HG03565 (cell line): ENCODE data around the gene ARSB.
"Not testable (repeated sequence)": the region's sequence is repeated elsewhere in the genome, so short reads cannot be mapped to it uniquely, and the experiment has no call there.

ENCODE experiments used
- ATAC-seq: cut with Tn5 transposase; IDR thresholded peaks from one replicate; pipeline ENCODE4 v1.9.1; 2021; ENCODE audit warnings: mild to moderate bottlenecking, moderate library complexity; ENCODE audit not compliant: unreplicated experiment

The ARSB gene

DNA sequence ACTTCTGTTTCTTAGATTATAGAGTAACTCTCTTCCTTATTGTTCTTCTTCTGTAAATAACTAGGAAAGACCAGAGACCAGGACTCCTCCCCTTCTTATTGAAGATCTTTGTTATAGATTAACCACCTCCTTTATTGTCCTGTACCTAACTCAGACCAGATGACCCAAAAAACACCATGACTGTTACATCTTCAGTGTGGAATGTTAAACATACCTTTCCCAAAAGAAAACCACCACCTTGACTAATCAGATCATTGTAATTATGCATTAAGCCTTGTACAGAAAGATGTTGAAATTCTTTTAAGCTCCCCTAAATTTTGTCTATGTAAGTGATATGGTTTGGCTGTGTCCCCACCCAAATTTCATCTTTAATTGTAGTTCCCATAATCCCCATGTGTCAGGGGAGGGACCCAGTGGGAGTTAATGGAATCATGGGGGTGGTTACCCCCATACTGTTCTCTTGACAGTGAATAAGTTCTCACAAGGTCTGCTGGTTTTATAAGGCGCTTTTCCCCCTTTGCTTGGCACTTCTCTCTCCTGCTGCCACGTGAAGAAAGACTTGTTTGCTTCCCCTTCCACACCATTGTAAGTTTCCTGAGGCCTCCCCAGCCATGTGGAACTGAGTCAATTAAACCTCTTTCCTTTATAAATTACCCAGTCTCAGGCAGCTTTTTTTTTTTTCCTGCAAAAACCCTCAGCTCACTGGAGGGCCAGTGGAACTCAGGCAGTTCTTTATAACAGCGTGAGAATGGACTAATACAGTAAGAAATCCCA, 26.3 kb downstream of the ARSB start:
- no peak for ATAC-seq

GRCh38 chr5:78956901-78957300, 28.2 kb downstream of the ARSB start:
- ATAC-seq = no peak

GRCh38 chr5:78953092-78953800, 31.9 kb downstream of the ARSB start:
- no peak for ATAC-seq

GRCh38 chr5:78930721-78931120, 54.4 kb downstream of the ARSB start:
- ATAC-seq = no peak

DNA sequence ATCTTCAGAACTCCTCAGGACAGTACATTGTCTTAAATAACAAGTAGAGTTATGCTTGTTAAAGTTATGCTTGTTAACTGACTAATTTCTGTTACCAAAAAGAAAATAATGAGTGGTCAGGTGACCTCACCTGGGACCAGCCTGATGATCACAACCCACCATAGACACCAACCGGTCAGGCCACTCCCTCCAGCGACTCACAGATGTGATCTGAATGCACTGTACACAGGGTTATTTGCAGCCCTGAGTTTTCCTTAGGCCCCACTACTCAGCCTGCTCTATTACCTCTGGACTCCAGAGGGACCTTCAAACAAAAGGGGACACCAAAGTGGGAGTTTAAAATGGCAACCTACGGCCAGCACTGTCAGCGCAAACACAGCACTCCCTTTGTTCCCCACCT, 55.3 kb downstream of the ARSB start:
- no peak for ATAC-seq

GRCh38 chr5:78927657-78928282, 57.3 kb downstream of the ARSB start:
- no peak for ATAC-seq

DNA sequence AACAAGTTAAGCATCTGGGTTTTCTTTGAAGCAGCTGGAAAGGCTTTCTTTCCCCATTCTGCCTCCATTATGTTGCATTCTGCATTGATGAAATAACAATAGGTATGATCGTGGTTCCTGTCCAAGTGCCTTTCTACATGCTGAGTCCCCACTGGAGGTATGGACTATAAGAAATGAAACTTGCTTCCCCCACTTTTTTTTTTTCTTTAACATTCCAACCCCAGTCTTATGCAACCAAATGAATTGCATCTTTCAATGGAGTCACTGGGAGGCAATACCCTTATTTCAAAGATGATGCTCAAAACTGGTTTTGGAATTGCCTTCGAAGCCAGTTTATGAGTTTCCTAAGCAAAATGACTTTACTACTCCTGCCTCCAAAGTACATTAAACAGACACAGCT, 58.9 kb downstream of the ARSB start:
- no peak for ATAC-seq

GRCh38 chr5:78925129-78925876, 59.8 kb downstream of the ARSB start:
- ATAC-seq = no peak

- no peak for ATAC-seq
Measured at GRCh38 chr5:78923622-78923970, 61.5 kb downstream of the ARSB start.

DNA sequence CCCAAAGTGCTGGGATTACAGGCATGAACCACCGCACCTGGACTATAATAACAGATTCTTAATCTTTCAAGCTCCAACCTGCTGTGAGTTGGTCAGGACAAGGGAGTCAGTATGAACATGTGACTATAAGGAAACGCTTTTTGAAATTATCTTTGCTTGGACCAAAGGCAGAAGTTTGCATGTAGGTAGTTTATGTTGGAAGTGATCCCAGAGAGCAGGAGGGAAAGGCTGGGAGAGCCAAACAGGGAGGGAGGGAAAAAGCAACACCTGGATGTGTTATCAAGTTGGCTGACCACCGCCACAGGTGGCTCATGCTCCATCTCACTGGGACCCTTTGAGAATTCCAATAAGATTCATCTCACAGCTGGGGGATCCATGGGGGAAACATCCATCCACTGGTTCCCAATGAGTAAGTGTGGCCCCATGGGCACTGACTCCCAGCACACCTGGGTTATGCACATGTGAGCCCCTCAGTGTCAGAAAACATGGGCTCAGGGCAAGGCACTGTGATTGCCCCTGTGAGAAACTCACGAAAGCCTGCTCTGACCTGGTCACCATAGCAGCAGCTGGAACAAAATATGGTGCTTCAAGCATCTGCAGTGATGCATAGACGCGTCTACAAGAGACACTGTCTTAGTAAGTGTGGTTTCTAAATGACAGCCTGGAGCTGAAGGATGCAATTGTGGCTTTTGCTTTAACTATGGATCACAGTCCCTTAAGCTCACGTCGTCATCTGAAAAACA, 62.1 kb downstream of the ARSB start:
- peak; percentile 74 for ATAC-seq

DNA sequence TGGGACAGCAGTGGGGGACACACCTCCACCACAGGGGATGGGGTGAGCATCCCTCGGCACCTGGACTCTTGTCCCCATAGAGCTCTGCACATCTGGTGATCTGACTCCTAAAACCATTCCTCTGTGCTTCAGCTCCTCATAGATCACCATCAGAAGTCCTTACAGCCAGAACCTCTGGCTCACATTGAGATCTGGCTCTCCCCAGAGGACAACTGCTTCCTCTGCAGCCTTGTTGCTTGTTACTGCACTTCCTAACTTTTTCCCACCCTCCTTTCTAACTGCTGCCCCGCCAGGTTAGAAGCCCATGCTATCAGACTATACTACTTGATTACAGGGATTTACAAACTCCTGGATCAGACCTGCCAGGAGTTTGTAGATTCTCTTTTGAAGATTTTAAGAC, 64.5 kb downstream of the ARSB start:
- no peak for ATAC-seq

- ATAC-seq = no peak
Measured at GRCh38 chr5:78919796-78920195, 65.3 kb downstream of the ARSB start.

DNA sequence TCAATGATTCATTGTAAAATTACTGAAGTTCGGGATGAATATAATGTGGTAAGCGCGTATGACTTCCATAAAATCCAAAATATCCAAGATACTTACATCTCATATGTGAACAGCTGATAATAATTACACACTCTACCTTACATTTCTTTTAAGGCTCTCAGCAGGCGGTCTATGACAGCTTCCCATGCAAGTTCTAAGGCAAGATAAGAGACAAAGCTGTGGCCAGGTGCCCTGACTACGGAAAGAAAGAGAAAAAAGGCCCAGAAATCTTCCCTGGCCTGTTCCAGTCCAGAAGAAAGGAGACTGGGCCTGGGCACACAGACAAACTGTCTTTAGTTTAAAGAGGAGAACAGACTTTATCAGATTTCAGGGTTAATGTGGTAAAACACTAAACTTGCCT, 69.1 kb downstream of the ARSB start:
- ATAC-seq = no peak

DNA sequence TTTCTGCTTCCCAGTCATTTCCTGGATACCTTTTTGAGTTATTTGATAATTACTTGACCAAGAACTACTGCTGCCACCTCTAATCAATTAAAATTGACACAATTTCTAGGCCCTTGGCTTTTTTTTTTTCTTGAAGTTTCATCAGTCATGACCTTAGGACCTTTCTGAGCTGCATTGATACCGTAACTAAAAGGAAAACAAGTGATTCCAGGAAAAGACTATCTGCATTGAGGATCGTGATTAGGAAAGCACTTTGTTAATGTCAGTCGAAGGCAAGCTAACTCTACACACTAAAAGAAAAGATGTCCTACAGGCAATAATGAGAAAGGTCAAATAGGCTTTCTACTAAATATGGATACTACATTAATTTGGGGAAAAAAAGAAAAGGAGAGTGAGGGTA, 69.9 kb downstream of the ARSB start:
- ATAC-seq = no peak

- ATAC-seq = no peak
Measured at GRCh38 chr5:78912811-78913210, 72.3 kb downstream of the ARSB start.

DNA sequence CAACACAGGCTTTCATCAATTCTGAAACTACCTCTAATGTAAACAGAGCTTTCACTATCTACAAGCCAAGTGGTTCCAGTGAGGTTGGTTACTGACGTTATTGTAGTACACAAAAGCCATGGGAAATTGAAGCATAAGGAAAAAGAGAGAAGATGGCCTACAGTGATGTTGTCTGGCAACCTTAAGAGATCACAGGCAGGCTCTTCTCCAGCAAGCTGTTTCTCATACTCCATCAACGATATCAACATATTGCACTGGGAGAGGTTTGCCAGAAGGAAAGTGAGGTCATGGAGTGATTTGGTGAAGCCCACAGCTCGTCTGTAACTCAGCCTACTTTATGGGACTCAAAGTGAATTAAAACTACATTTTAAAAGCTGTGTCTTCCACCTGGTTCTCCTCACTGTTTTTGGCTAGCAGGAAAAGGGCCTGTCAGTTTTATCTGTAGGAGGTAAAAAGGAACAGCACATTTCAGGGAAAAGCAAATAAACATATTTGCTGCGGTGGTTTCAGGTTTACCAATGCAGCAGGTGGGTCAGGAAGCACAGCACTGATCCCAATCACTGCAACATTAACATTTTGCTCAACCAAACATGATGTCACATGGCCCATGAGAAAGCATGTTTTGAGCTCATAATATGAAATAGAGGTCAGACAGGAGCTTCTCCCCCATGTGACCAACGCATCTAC, 72.9 kb downstream of the ARSB start:
- ATAC-seq = no peak

- not testable (repeated sequence) for ATAC-seq
Measured at GRCh38 chr5:78909224-78909983, 75.7 kb downstream of the ARSB start.

GRCh38 chr5:78908173-78909061, 76.7 kb downstream of the ARSB start:
- no peak for ATAC-seq
